NCI-H2107 treated with DMSO at 0.1 percent for 48 hours (cell line): ENCODE data around the gene MLLT3.

Experiments used
- DNase-seq: peaks from one replicate; lab custom pipeline; 2025; ENCODE audit not compliant: unreplicated experiment; lab: John Stamatoyannopoulos, UW

MLLT3 gene

GRCh38 chr9:20391208-20391607, 231.1 kb downstream of the MLLT3 start:
- no peak for DNase-seq

GRCh38 chr9:20390400-20390799, 231.9 kb downstream of the MLLT3 start:
- DNase-seq = no peak

- DNase-seq = no peak
Measured at GRCh38 chr9:20387062-20387461, 235.2 kb downstream of the MLLT3 start.

GRCh38 chr9:20384642-20385041, 237.7 kb downstream of the MLLT3 start:
- DNase-seq = no peak

GRCh38 chr9:20382460-20383071, 239.7 kb downstream of the MLLT3 start:
- peak; percentile 19 for DNase-seq

- DNase-seq = no peak
Measured at GRCh38 chr9:20380546-20380945, 241.8 kb downstream of the MLLT3 start.

GRCh38 chr9:20379804-20380225, 242.5 kb downstream of the MLLT3 start:
- DNase-seq = no peak

- no peak for DNase-seq
Measured at GRCh38 chr9:20378851-20379250, 243.4 kb downstream of the MLLT3 start.

- no peak for DNase-seq
Measured at GRCh38 chr9:20377790-20378189, 244.5 kb downstream of the MLLT3 start.

GRCh38 chr9:20376731-20377375, 245.4 kb downstream of the MLLT3 start:
- no peak for DNase-seq

- no peak for DNase-seq
Measured at GRCh38 chr9:20376042-20376441, 246.3 kb downstream of the MLLT3 start.

- DNase-seq = peak; percentile 57
Measured at GRCh38 chr9:20373263-20373662, 249.0 kb downstream of the MLLT3 start.

- DNase-seq = no peak
Measured at GRCh38 chr9:20369391-20369790, 252.9 kb downstream of the MLLT3 start.

GRCh38 chr9:20367855-20368254, 254.4 kb downstream of the MLLT3 start:
- no peak for DNase-seq

- no peak for DNase-seq
Measured at GRCh38 chr9:20364959-20365358, 257.3 kb downstream of the MLLT3 start.

- DNase-seq = no peak
Measured at GRCh38 chr9:20363233-20363632, 259.1 kb downstream of the MLLT3 start.

GRCh38 chr9:20361656-20362570, 260.4 kb downstream of the MLLT3 start:
- no peak for DNase-seq

GRCh38 chr9:20361229-20361628, 261.1 kb downstream of the MLLT3 start:
- DNase-seq = no peak

GRCh38 chr9:20358207-20358606, 264.1 kb downstream of the MLLT3 start:
- DNase-seq = no peak

GRCh38 chr9:20357037-20357432, 265.3 kb downstream of the MLLT3 start:
- DNase-seq = no peak

- DNase-seq = peak; percentile 77
Measured at GRCh38 chr9:20356403-20357036, 265.8 kb downstream of the MLLT3 start.
